HepG2 (cell line): ENCODE results near the gene VSIR. TPM values are rescaled to one million over a fixed set of nuclear protein-coding genes. Genes with fewer than 3 reads are reported as not detected.

ENCODE experiments used
- ATAC-seq: fragments of 200-7000 bp; cut with Tn5 transposase; 3 replicates; pipeline ENCODE4 v1.9.1; 2020; ENCODE audit warnings: mild to moderate bottlenecking, moderate library complexity
- BruUV-seq: library from RNA; stranded (reverse); fragments of 400-500 nt; replicated peaks from 2 replicates; lab custom pipeline; 2021; lab: Mats Ljungman, UMichigan
- CTCF ChIA-PET: fragments of 300-600 bp; formaldehyde crosslinking; extraction: SDS; loops from one replicate; lab custom pipeline; 2021; ENCODE audit warnings: low total read pairs, inconsistent platforms, low intra/inter-chr PET ratio; lab: Yijun Ruan, JAX
- POLR2A ChIA-PET: fragments of 350-600 bp; sonication (Branson Sonifier 250); formaldehyde crosslinking; loops from one replicate; lab custom pipeline; 2020; ENCODE audit warnings: antibody characterized with exemption, inconsistent platforms; lab: Yijun Ruan, JAX
- DNase-seq: peaks from one replicate; pipeline ENCODE4 v3.0.0-alpha.2; 2015; ENCODE audit warnings: low spot score
- FAIRE-seq: peaks from 3 replicates; lab custom pipeline; 2011; peaks lifted over from hg19 to GRCh38; lab: Jason Lieb, UNC
- H2AFZ ChIP-seq: one replicate; pipeline ENCODE4 v1.6.1; 2011; ENCODE audit warnings: low read length, inconsistent platforms
- H3K27ac ChIP-seq: fragments of 300-600 bp; 3 replicates; pipeline ENCODE4 v1.8.0; 2011; ENCODE audit warnings: mixed run types, mild to moderate bottlenecking, mixed read lengths, low read length, inconsistent platforms; ENCODE audit not compliant: insufficient read depth; ENCODE audit errors: extremely low read length
- H3K27me3 ChIP-seq, 2 experiments: fragments of 200-600 bp in 1 of 2; 2 replicates in 1 of 2; 3 replicates in 1 of 2; pipeline versions ENCODE4 v1.6.0 to v1.8.0; 2011; ENCODE audit warnings: low read length in 2 of 2, mild to moderate bottlenecking in 2 of 2, moderate library complexity in 2 of 2, inconsistent platforms in 1 of 2; ENCODE audit not compliant: insufficient read depth in 2 of 2, control insufficient read depth in 1 of 2
- H3K36me3 ChIP-seq, 2 experiments: fragments of 200-600 bp in 1 of 2; replicated peaks in 1 of 2; 2 replicates in 1 of 2; 3 replicates in 1 of 2; pipeline versions ENCODE4 v1.5.1 to v1.8.0; 2011; ENCODE audit warnings: low read length in 2 of 2, inconsistent platforms in 1 of 2; ENCODE audit not compliant: insufficient read depth in 2 of 2, control insufficient read depth in 1 of 2
- H3K4me1 ChIP-seq: 2 replicates; pipeline ENCODE4 v1.5.1; 2012; ENCODE audit warnings: low read length, inconsistent platforms; ENCODE audit not compliant: insufficient read depth
- H3K4me2 ChIP-seq: 2 replicates; pipeline ENCODE4 v1.6.0; 2011; ENCODE audit warnings: low read depth, low read length, inconsistent platforms
- H3K4me3 ChIP-seq, 3 experiments: fragments of 200-600 bp in 1 of 3; sonication (generic), shearing (Covaris generic) in 1 of 3; replicated peaks in 1 of 3; 2 replicates each; pipeline ENCODE4 v1.5.1; 2011 to 2016; ENCODE audit warnings: low read length in 3 of 3, inconsistent platforms in 2 of 3, low read depth in 2 of 3, mild to moderate bottlenecking in 2 of 3, control low read depth in 1 of 3, mixed read lengths in 1 of 3; ENCODE audit not compliant: insufficient read depth in 1 of 3
- H3K79me2 ChIP-seq: one replicate; pipeline ENCODE4 v1.6.1; 2011; ENCODE audit warnings: low read length, inconsistent platforms; ENCODE audit not compliant: insufficient read depth
- H3K9ac ChIP-seq: 2 replicates; pipeline ENCODE4 v1.6.0; 2011; ENCODE audit warnings: mild to moderate bottlenecking, low read depth, low read length, inconsistent platforms; ENCODE audit not compliant: insufficient read depth
- H3K9me3 ChIP-seq: 2 replicates; pipeline ENCODE4 v1.5.1; 2012; ENCODE audit warnings: mild to moderate bottlenecking, low read length
- H4K20me1 ChIP-seq: 2 replicates; pipeline ENCODE4 v1.6.0; 2011; ENCODE audit warnings: inconsistent platforms, mild to moderate bottlenecking, low read length, moderate library complexity; ENCODE audit not compliant: insufficient read depth
- MTF2 ChIP-seq: sonication (generic); formaldehyde crosslinking; IDR thresholded peaks from 2 replicates; pipeline ENCODE4 v1.5.0; 2020; ENCODE audit warnings: missing genetic modification reagents, borderline replicate concordance
- RBM22 ChIP-seq: fragments of 200-400 bp; formaldehyde crosslinking; optimal IDR thresholded peaks from 2 replicates; pipeline ENCODE3; 2017; ENCODE audit warnings: mild to moderate bottlenecking, low read length, moderate library complexity
- SRSF1 ChIP-seq: fragments of 200-400 bp; formaldehyde crosslinking; optimal IDR thresholded peaks from 2 replicates; pipeline ENCODE3; 2017; ENCODE audit warnings: mild to moderate bottlenecking, low read depth, low read length, moderate library complexity
- ZSCAN12 ChIP-seq: sonication (generic); formaldehyde crosslinking; IDR thresholded peaks from 2 replicates; pipeline ENCODE4 v1.9.0; 2021; ENCODE audit warnings: mild to moderate bottlenecking, missing genetic modification reagents
- WGBS: methylation state at CpG from one replicate; pipeline ENCODE4 v1.1.6; 2017; ENCODE audit warnings: low lambda C conversion rate; 5-methylcytosine and 5-hydroxymethylcytosine counted together
- in situ Hi-C: cut with HindIII; loops from 2 replicates; pipeline ENCODE4 v1.10.0; 2017; ENCODE audit warnings: low pct_unique_long_range_greater_than_20kb; ENCODE audit not compliant: extremely low pct_ligation_motif_present
- intact Hi-C: fragments of 100-400 bp; cut with micrococcal nuclease; formaldehyde crosslinking; loops from one replicate; pipeline ENCODE4 v1.10.0; 2022; ENCODE audit not compliant: unreplicated experiment
- polyA plus RNA-seq, 8 experiments: library from polyadenylated mRNA; depleted of rRNA in 3 of 8; stranded (reverse) in 7 of 8; unstranded in 1 of 8; fragments of >200 nt; fragmentation: Illumina TruSeq in 4 of 8; extraction: Trizol in 4 of 8; gene quantifications; 2 replicates each; pipeline versions ENCODE4 v1.2.1 to v1.2.3, GENCODE V29; 2011 to 2016; ENCODE audit warnings: low read depth in 4 of 8, missing spikeins in 1 of 8, mixed read lengths in 1 of 8; ENCODE audit not compliant: insufficient read depth in 1 of 8
- total RNA-seq, 5 experiments: library from RNA; depleted of rRNA; stranded (reverse); fragments of >200 nt; fragmentation: Illumina TruSeq; extraction: Trizol; gene quantifications; 2 replicates each; pipeline ENCODE4 v1.2.3, GENCODE V29; 2016; ENCODE audit warnings: low read depth in 1 of 5
- TF ChIP-seq, protein P1 (sequence below): sonication (generic); formaldehyde crosslinking; IDR thresholded peaks from 2 replicates; pipeline ENCODE4 v1.5.0; 2020; ENCODE audit warnings: missing genetic modification reagents, mild to moderate bottlenecking, borderline replicate concordance
- TF ChIP-seq, protein P2 (sequence below): sonication (generic); formaldehyde crosslinking; IDR thresholded peaks from 2 replicates; pipeline ENCODE4 v1.8.0; 2022; ENCODE audit warnings: mild to moderate bottlenecking, missing genetic modification reagents; ENCODE audit not compliant: insufficient replicate concordance
- TF ChIP-seq, protein P3 (sequence below): sonication (generic); formaldehyde crosslinking; IDR thresholded peaks from 2 replicates; pipeline ENCODE4 v1.9.0; 2022; ENCODE audit warnings: missing genetic modification reagents, mild to moderate bottlenecking, borderline replicate concordance
- TF ChIP-seq, protein P4 (sequence below): sonication (generic); formaldehyde crosslinking; IDR thresholded peaks from 2 replicates; pipeline ENCODE4 v1.4.0; 2020; ENCODE audit warnings: missing genetic modification reagents
- TF ChIP-seq, protein P5 (sequence below): sonication (generic); formaldehyde crosslinking; conservative IDR thresholded peaks from 2 replicates; pipeline ENCODE4 v1.4.0; 2020; ENCODE audit warnings: missing genetic modification reagents
- TF ChIP-seq, protein P6 (sequence below), 2 experiments: sonication (generic) in 1 of 2; formaldehyde crosslinking in 1 of 2; IDR thresholded peaks; 2 replicates each; pipeline versions ENCODE4 v1.6.1 to v1.9.0; 2014 to 2022; ENCODE audit warnings: antibody characterized with exemption in 1 of 2, borderline replicate concordance in 1 of 2, inconsistent platforms in 1 of 2, low read depth in 1 of 2, missing genetic modification reagents in 1 of 2

The VSIR gene
- total and polyA plus RNA-seq, 2 of the 13 experiments (the other 11 are each of a cell fraction or from before 2014, with no cell fraction given) = 0.44 to 3.2 TPM

DNA sequence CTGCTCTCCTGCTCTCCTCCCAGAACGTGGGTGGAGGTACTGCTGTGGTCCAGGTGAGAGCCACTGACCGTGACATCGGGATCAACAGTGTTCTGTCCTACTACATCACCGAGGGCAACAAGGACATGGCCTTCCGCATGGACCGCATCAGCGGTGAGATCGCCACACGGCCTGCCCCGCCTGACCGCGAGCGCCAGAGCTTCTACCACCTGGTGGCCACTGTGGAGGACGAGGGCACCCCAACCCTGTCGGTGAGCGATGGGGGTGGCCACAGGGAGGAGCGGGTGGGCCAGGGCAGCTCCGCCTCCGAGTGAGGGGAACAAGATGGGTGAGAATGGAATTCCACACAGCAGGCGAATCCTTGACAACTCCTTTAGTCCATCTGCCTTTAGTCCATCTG, 31.6 kb downstream of the VSIR start:
- Histone ChIP-seq H3K27ac (no peak overlapping the region), H3K9ac (no peak overlapping the region), H3K36me3 (no peaks in the 10 kb centered on the region), H3K4me2 (no peak overlapping the region), H3K27me3 (peaks cover 5 to 31% of the 10 kb centered on the region in 2 experiments; a peak in 4 of 5 replicates), H3K9me3 (no peaks in the 10 kb centered on the region), H4K20me1 (no peaks in the 10 kb centered on the region), H3K4me3 (no peak overlapping the region), H3K79me2 (no peaks in the 10 kb centered on the region), H2AFZ (no peak overlapping the region), H3K4me1 (peaks cover 13% of the 10 kb centered on the region; the same call in 1 of the 2 replicates)
- in situ Hi-C loops = no loop called here
- ChIA-PET POLR2A (no interaction called here), CTCF (no interaction called here)
- no peak for ATAC-seq
- no TSS peak for BruUV-seq
- DNase-seq = no peak
- TF ChIP-seq, protein P1, sequence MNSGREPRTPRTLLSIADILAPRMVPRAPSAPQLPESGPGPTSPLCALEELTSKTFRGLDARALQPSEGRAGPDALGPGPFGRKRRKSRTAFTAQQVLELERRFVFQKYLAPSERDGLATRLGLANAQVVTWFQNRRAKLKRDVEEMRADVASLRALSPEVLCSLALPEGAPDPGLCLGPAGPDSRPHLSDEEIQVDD = no peak
- no peak for TF ChIP-seq ZSCAN12 (CRISPR knock-in tag)
- TF ChIP-seq, protein P2, sequence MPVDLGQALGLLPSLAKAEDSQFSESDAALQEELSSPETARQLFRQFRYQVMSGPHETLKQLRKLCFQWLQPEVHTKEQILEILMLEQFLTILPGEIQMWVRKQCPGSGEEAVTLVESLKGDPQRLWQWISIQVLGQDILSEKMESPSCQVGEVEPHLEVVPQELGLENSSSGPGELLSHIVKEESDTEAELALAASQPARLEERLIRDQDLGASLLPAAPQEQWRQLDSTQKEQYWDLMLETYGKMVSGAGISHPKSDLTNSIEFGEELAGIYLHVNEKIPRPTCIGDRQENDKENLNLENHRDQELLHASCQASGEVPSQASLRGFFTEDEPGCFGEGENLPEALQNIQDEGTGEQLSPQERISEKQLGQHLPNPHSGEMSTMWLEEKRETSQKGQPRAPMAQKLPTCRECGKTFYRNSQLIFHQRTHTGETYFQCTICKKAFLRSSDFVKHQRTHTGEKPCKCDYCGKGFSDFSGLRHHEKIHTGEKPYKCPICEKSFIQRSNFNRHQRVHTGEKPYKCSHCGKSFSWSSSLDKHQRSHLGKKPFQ (CRISPR knock-in tag) = no peak
- TF ChIP-seq SRSF1 = no peak
- TF ChIP-seq, protein P3, sequence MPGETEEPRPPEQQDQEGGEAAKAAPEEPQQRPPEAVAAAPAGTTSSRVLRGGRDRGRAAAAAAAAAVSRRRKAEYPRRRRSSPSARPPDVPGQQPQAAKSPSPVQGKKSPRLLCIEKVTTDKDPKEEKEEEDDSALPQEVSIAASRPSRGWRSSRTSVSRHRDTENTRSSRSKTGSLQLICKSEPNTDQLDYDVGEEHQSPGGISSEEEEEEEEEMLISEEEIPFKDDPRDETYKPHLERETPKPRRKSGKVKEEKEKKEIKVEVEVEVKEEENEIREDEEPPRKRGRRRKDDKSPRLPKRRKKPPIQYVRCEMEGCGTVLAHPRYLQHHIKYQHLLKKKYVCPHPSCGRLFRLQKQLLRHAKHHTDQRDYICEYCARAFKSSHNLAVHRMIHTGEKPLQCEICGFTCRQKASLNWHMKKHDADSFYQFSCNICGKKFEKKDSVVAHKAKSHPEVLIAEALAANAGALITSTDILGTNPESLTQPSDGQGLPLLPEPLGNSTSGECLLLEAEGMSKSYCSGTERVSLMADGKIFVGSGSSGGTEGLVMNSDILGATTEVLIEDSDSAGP = no peak
- TF ChIP-seq, protein P4, sequence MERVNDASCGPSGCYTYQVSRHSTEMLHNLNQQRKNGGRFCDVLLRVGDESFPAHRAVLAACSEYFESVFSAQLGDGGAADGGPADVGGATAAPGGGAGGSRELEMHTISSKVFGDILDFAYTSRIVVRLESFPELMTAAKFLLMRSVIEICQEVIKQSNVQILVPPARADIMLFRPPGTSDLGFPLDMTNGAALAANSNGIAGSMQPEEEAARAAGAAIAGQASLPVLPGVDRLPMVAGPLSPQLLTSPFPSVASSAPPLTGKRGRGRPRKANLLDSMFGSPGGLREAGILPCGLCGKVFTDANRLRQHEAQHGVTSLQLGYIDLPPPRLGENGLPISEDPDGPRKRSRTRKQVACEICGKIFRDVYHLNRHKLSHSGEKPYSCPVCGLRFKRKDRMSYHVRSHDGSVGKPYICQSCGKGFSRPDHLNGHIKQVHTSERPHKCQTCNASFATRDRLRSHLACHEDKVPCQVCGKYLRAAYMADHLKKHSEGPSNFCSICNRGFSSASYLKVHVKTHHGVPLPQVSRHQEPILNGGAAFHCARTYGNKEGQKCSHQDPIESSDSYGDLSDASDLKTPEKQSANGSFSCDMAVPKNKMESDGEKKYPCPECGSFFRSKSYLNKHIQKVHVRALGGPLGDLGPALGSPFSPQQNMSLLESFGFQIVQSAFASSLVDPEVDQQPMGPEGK (CRISPR knock-in tag) = no peak
- TF ChIP-seq RBM22 = no peak
- TF ChIP-seq, protein P5, sequence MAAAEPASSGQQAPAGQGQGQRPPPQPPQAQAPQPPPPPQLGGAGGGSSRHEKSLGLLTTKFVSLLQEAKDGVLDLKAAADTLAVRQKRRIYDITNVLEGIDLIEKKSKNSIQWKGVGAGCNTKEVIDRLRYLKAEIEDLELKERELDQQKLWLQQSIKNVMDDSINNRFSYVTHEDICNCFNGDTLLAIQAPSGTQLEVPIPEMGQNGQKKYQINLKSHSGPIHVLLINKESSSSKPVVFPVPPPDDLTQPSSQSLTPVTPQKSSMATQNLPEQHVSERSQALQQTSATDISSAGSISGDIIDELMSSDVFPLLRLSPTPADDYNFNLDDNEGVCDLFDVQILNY = no peak
- no peak for TF ChIP-seq MTF2 (CRISPR knock-in tag)
- TF ChIP-seq, protein P6, sequence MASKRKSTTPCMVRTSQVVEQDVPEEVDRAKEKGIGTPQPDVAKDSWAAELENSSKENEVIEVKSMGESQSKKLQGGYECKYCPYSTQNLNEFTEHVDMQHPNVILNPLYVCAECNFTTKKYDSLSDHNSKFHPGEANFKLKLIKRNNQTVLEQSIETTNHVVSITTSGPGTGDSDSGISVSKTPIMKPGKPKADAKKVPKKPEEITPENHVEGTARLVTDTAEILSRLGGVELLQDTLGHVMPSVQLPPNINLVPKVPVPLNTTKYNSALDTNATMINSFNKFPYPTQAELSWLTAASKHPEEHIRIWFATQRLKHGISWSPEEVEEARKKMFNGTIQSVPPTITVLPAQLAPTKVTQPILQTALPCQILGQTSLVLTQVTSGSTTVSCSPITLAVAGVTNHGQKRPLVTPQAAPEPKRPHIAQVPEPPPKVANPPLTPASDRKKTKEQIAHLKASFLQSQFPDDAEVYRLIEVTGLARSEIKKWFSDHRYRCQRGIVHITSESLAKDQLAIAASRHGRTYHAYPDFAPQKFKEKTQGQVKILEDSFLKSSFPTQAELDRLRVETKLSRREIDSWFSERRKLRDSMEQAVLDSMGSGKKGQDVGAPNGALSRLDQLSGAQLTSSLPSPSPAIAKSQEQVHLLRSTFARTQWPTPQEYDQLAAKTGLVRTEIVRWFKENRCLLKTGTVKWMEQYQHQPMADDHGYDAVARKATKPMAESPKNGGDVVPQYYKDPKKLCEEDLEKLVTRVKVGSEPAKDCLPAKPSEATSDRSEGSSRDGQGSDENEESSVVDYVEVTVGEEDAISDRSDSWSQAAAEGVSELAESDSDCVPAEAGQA (IDR thresholded peaks at IDR 0.05; ENCODE audit: low read depth) = no peak
- TF ChIP-seq, protein P6 (CRISPR knock-in tag; IDR thresholded peaks at IDR 0.05; ENCODE audit: borderline replicate concordance) = no peak
- WGBS = 72% methylated on average over 15 of the region's 20 CpGs
- no peak for FAIRE-seq
- intact Hi-C loops = no loop called here
